HG02885 (cell line): Measurements from ENCODE around the gene THOP1.

Experiments used
- ATAC-seq: cut with Tn5 transposase; IDR thresholded peaks from one replicate; pipeline ENCODE4 v1.9.1; 2021; ENCODE audit warnings: mild to moderate bottlenecking; ENCODE audit not compliant: unreplicated experiment, poor library complexity

Gene THOP1

GRCh38 chr19:2799273-2800020 lies 14.1 kb downstream of the THOP1 start:
- ATAC-seq = no peak

- ATAC-seq = no peak
Observed at GRCh38 chr19:2800506-2800905, 15.2 kb downstream of the THOP1 start.

- no peak for ATAC-seq
Observed at GRCh38 chr19:2802826-2803225, 17.5 kb downstream of the THOP1 start.

GRCh38 chr19:2803486-2804155 lies 18.3 kb downstream of the THOP1 start:
- ATAC-seq = no peak

- ATAC-seq = no peak
Observed at GRCh38 chr19:2804156-2805004, 19.1 kb downstream of the THOP1 start.

GRCh38 chr19:2805261-2805900 lies 20.1 kb downstream of the THOP1 start:
- no peak for ATAC-seq

- no peak for ATAC-seq
Observed at GRCh38 chr19:2805991-2806649, 20.8 kb downstream of the THOP1 start.

- no peak for ATAC-seq
Observed at GRCh38 chr19:2806736-2807378, 21.6 kb downstream of the THOP1 start.

- ATAC-seq = no peak
Observed at GRCh38 chr19:2807379-2808128, 22.3 kb downstream of the THOP1 start.

GRCh38 chr19:2808129-2808941 lies 23.0 kb downstream of the THOP1 start:
- ATAC-seq = no peak

GRCh38 chr19:2809387-2810140 lies 24.3 kb downstream of the THOP1 start:
- ATAC-seq = no peak

- ATAC-seq = no peak
Observed at GRCh38 chr19:2810141-2811091, 25.1 kb downstream of the THOP1 start.

GRCh38 chr19:2811221-2811722 lies 26.0 kb downstream of the THOP1 start:
- no peak for ATAC-seq

GRCh38 chr19:2811735-2812413 lies 26.6 kb downstream of the THOP1 start:
- ATAC-seq = no peak

GRCh38 chr19:2812414-2813234 lies 27.3 kb downstream of the THOP1 start:
- ATAC-seq = no peak
